Activated T-helper 1 cell treated with anti-CD3 and anti-CD28 coated beads, Interleukin-12 subunit alpha, Interleukin-12 subunit beta, Interleukin-2, Interleukin-4 antibody, amounts not matched to agents 30 ng/mL and 10 ng/mL and 1 ng/mL, durations not matched to agents 14 hours and 24 hours and 36 hours (primary cell): ENCODE results near the gene AP1G1. TPM values are rescaled to one million over a fixed set of nuclear protein-coding genes. Genes with fewer than 3 reads are reported as not detected.

Source experiments
- DNase-seq: peaks from one replicate; pipeline ENCODE4 v3.0.0; 2021; ENCODE audit warnings: low spot score
- H3K27ac Mint-ChIP-seq: one replicate; pipeline ENCODE4 v1.8.0; 2021; ENCODE audit warnings: mild to moderate bottlenecking, mixed read lengths
- H3K27me3 Mint-ChIP-seq: one replicate; pipeline ENCODE4 v1.8.0; 2022; ENCODE audit warnings: mild to moderate bottlenecking, moderate library complexity, mixed read lengths; ENCODE audit not compliant: insufficient read depth
- H3K36me3 Mint-ChIP-seq: one replicate; pipeline ENCODE4 v1.8.0; 2021; ENCODE audit warnings: low read depth, mixed read lengths
- H3K4me1 Mint-ChIP-seq: one replicate; pipeline ENCODE4 v1.8.0; 2021; ENCODE audit warnings: low read depth, mixed read lengths
- H3K4me3 Mint-ChIP-seq: one replicate; pipeline ENCODE4 v1.8.0; 2021; ENCODE audit warnings: mild to moderate bottlenecking, moderate library complexity, mixed read lengths
- H3K9me3 Mint-ChIP-seq: one replicate; pipeline ENCODE4 v1.8.0; 2021; ENCODE audit warnings: mixed read lengths
- intact Hi-C: fragments of 100-400 bp; cut with micrococcal nuclease; formaldehyde crosslinking; loops from one replicate; pipeline ENCODE4 v1.15.1; 2024
- total RNA-seq: library from RNA; stranded (reverse); gene quantifications from 2 replicates; pipeline ENCODE4 v1.2.3, GENCODE V29; 2022

The AP1G1 gene
- total RNA-seq, 1 donor from 2014 or later: 85.5 TPM

- H3K27ac Mint-ChIP-seq: no peak overlapping the region
- no peak overlapping the region for H3K4me3 Mint-ChIP-seq
- no peaks in the 10 kb centered on the region for H3K27me3 Mint-ChIP-seq
- H3K9me3 Mint-ChIP-seq: no peaks in the 10 kb centered on the region
- H3K4me1 Mint-ChIP-seq: peaks cover 16% of the 10 kb centered on the region
- H3K36me3 Mint-ChIP-seq: peaks cover 38% of the 10 kb centered on the region
- DNase-seq: no peak
- intact Hi-C loops: loop anchor here (5.0 kb wide), 1 partner anchor 193 kb away; no protein-coding TSS in a partner anchor
Measured at GRCh38 chr16:71769222-71769621, 39.4 kb downstream of the AP1G1 start.

DNA sequence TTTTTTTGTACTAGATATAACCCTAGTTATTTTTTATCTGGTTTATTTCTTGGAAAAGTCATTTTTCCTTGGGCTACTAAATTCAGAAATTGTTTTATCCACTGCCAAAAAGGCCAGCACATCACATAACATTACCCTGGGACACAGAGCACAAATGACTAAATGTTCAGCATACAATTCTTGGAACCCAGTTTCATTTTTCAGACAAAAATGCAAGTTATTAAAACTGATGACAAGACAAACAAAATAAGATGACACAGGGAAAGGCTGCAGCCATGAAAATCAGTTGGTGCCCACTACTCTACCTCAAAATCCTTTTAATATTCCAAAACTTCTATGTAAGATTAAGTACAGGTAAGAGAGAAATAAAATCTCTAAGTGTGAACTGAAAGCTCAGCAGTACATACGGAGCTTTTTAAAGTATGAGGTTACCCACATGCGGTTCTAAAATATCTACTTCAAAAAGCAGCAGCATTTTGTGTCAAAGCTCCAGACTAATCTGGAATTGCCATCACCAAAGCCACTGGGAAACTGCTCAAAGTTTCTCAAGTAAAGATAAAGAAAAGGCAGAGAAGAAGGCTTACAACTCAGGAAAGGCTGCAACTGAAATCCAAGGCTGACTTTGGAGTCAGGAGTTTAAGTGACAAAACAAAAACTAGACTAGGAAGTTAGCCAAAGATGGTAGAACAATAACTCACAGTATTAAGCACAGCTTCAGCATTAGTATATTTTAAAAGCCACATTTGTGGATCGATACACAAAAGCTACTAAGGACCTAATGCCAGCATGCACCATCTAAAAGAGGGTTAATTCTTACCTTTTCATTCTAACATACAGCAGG lies 41.4 kb downstream of the AP1G1 start:
- H3K9me3 Mint-ChIP-seq: no peaks in the 10 kb centered on the region
- no peak overlapping the region for H3K4me3 Mint-ChIP-seq
- no peak for DNase-seq
- intact Hi-C loops: loop anchor here (5.0 kb wide), 1 partner anchor 195 kb away; no protein-coding TSS in a partner anchor
- peaks cover 16% of the 10 kb centered on the region for H3K4me1 Mint-ChIP-seq
- no peaks in the 10 kb centered on the region for H3K27me3 Mint-ChIP-seq
- H3K36me3 Mint-ChIP-seq: peaks cover 46% of the 10 kb centered on the region
- peak overlapping the region; percentile 31 for H3K27ac Mint-ChIP-seq

- Mint-ChIP-seq H3K4me1 (peaks cover 9% of the 10 kb centered on the region), H3K36me3 (peaks cover 39% of the 10 kb centered on the region), H3K9me3 (no peaks in the 10 kb centered on the region), H3K4me3 (no peak overlapping the region), H3K27ac (no peak overlapping the region), H3K27me3 (no peaks in the 10 kb centered on the region)
- intact Hi-C loops: no loop called here
- no peak for DNase-seq
Measured at GRCh38 chr16:71762186-71762585, 46.4 kb downstream of the AP1G1 start.

DNA sequence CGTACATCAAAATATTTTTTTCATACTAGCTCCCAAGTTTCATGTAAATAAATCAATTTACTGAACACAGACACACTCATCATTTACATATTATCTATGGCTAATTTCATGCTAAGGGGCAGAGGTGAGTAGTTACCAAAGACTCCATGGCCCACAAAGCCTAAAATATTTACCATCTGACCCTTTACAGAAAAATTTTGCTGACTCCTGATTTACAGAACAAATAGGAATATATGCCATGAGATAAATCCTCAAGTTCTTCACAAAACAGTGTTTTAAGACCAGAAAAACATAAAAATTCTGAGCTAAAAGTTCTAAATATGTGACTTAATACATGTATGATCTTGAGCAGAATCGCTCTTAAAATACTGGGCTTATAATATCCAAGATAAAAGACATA lies 47.5 kb downstream of the AP1G1 start:
- Mint-ChIP-seq H3K9me3 (no peaks in the 10 kb centered on the region), H3K36me3 (peaks cover 41% of the 10 kb centered on the region), H3K4me3 (no peak overlapping the region), H3K27ac (no peak overlapping the region), H3K4me1 (no peaks in the 10 kb centered on the region), H3K27me3 (no peaks in the 10 kb centered on the region)
- intact Hi-C loops: no loop called here
- no peak for DNase-seq

GRCh38 chr16:71758293-71758760 lies 50.3 kb downstream of the AP1G1 start:
- Mint-ChIP-seq H3K4me1 (peaks cover 7% of the 10 kb centered on the region), H3K27ac (no peak overlapping the region), H3K4me3 (no peak overlapping the region), H3K36me3 (peaks cover 48% of the 10 kb centered on the region), H3K27me3 (no peaks in the 10 kb centered on the region), H3K9me3 (no peaks in the 10 kb centered on the region)
- no peak for DNase-seq
- intact Hi-C loops: no loop called here

DNA sequence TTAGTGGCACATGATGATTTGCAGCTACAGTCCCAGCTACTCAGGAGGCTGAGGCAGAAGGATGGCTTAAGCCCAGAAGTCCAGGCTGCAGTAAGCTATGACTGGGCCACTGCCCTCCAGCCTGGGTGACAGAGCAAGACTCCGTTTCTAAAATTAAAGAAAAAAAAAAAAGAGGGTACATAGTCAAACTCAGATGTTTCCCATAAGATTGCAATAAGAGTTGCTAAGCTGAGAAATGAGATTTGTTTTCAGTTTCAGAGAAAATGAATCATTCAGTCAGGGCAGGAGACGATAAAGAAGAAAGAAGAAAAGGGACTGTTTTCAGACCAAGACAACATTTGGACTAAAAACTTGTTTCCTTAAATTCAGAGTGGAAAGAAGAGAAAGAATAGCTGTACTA lies 54.0 kb downstream of the AP1G1 start:
- Mint-ChIP-seq H3K4me1 (peaks cover 7% of the 10 kb centered on the region), H3K27me3 (no peaks in the 10 kb centered on the region), H3K36me3 (peaks cover 45% of the 10 kb centered on the region), H3K4me3 (no peak overlapping the region), H3K27ac (peak overlapping the region; percentile 82), H3K9me3 (no peaks in the 10 kb centered on the region)
- DNase-seq: no peak
- intact Hi-C loops: no loop called here

- H3K4me3 Mint-ChIP-seq: no peak overlapping the region
- no peaks in the 10 kb centered on the region for H3K9me3 Mint-ChIP-seq
- H3K27ac Mint-ChIP-seq: peak overlapping the region; percentile 53
- peaks cover 47% of the 10 kb centered on the region for H3K36me3 Mint-ChIP-seq
- intact Hi-C loops: no loop called here
- H3K27me3 Mint-ChIP-seq: no peaks in the 10 kb centered on the region
- no peak for DNase-seq
- H3K4me1 Mint-ChIP-seq: peaks cover 7% of the 10 kb centered on the region
Measured at GRCh38 chr16:71754108-71754507, 54.5 kb downstream of the AP1G1 start.

DNA sequence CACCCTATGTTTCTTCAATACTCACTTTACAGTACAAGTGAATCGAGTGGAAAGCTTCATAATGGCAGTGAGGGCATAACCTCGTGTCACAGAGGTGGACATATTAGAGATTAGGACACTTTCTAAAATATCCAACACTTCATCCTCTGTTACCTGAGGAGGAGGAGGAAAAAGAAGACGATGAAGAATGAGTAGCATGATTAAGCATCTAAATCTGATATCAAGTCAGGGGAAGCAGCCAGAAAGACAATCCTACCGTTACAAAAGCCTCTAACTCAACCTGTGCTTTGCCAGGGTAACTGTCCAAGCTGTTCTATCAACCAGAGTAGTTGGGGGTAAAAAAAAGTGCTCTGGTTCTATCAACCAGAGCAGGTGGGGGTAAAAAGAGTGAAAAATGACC lies 60.4 kb downstream of the AP1G1 start:
- Mint-ChIP-seq H3K27me3 (no peaks in the 10 kb centered on the region), H3K27ac (no peak overlapping the region), H3K4me1 (peaks cover 5% of the 10 kb centered on the region), H3K4me3 (no peak overlapping the region), H3K36me3 (peaks cover 39% of the 10 kb centered on the region), H3K9me3 (no peaks in the 10 kb centered on the region)
- DNase-seq: no peak
- intact Hi-C loops: no loop called here

- intact Hi-C loops: loop anchor here (1.0 to 2.0 kb wide), 3 partner anchors 24 to 215 kb away; no protein-coding TSS in a partner anchor
Measured at GRCh38 chr16:71746442-71747046, 62.1 kb downstream of the AP1G1 start.

DNA sequence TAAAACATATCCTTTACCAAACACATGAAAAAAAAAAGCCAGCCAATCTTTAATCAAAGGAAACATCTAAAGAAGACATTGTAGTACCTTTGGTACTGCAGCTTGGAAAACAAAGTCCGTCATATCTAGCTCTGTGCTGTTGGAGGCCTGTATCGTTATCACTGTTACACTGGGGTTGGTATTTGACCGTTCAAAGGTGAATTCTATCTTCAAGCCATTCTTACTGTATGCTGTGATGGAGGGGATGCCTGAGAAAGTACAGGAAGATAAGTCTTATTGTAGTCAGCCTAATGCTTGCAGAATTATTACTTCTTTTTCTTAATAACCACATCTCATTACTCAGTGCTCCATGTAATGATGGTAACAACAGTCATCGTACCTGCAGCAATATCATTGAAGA lies 69.8 kb downstream of the AP1G1 start:
- peaks cover 37% of the 10 kb centered on the region for H3K36me3 Mint-ChIP-seq
- H3K27ac Mint-ChIP-seq: no peak overlapping the region
- H3K4me1 Mint-ChIP-seq: no peaks in the 10 kb centered on the region
- H3K9me3 Mint-ChIP-seq: no peaks in the 10 kb centered on the region
- no peak for DNase-seq
- H3K27me3 Mint-ChIP-seq: no peaks in the 10 kb centered on the region
- no peak overlapping the region for H3K4me3 Mint-ChIP-seq
- intact Hi-C loops: no loop called here

More at GRCh38 chr16:71746442-71747046, 62.1 kb downstream of the AP1G1 start:
- Mint-ChIP-seq H3K9me3 (no peaks in the 10 kb centered on the region), H3K4me3 (no peak overlapping the region), H3K4me1 (peaks cover 5% of the 10 kb centered on the region), H3K36me3 (peaks cover 37% of the 10 kb centered on the region), H3K27me3 (no peaks in the 10 kb centered on the region), H3K27ac (no peak overlapping the region)
- no peak for DNase-seq

DNA sequence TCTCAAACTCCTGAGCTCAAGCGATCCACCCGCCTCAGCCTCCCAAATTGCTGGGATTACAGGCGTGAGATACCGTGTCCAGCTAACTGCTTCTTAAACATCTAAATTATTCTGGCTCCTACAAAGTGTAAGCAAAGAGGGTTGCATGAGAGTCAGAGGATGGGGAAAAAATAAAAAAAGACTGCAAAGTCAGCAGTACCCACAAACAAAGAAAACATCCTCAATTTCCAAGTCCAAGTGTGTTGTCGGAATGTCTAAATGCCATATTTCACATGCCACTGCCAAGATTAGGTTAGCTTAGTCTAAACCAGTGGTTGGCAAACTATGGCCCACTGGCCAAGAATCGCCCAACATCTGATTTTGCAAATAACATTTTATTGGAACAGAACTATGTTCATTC lies 71.1 kb downstream of the AP1G1 start:
- Mint-ChIP-seq H3K4me3 (no peak overlapping the region), H3K36me3 (peaks cover 44% of the 10 kb centered on the region), H3K9me3 (no peaks in the 10 kb centered on the region), H3K27me3 (no peaks in the 10 kb centered on the region), H3K27ac (no peak overlapping the region), H3K4me1 (no peaks in the 10 kb centered on the region)
- intact Hi-C loops: no loop called here
- DNase-seq: no peak

DNA sequence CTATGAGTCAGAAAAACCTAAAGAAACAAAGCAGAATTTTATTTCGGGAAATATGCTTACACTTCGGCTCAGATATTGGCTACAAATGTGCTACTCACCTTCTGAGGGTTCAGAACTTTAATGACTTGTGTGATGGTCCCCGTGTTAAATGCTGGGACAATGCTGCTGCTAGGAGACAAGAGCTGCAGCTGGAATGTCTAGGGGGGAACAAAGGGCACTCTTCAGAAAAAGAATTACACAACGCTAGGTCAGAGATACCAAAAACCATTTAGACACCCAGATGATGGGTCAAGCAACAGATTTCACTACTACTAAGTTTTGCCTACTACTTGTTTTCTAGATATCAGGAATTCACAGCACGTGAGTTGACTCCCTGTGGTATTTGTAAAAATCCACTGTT lies 74.1 kb downstream of the AP1G1 start:
- no peaks in the 10 kb centered on the region for H3K9me3 Mint-ChIP-seq
- peaks cover 46% of the 10 kb centered on the region for H3K36me3 Mint-ChIP-seq
- no peak for DNase-seq
- no peak overlapping the region for H3K27ac Mint-ChIP-seq
- peaks cover 3% of the 10 kb centered on the region for H3K4me1 Mint-ChIP-seq
- intact Hi-C loops: no loop called here
- no peaks in the 10 kb centered on the region for H3K27me3 Mint-ChIP-seq
- H3K4me3 Mint-ChIP-seq: no peak overlapping the region

GRCh38 chr16:71732587-71732986 lies 76.0 kb downstream of the AP1G1 start:
- DNase-seq: no peak
- Mint-ChIP-seq H3K4me1 (peaks cover 5% of the 10 kb centered on the region), H3K27ac (no peak overlapping the region), H3K4me3 (no peak overlapping the region), H3K9me3 (no peaks in the 10 kb centered on the region), H3K27me3 (no peaks in the 10 kb centered on the region), H3K36me3 (peaks cover 35% of the 10 kb centered on the region)
- intact Hi-C loops: no loop called here
